NCI-H2227 (cell line): Measurements from ENCODE around the gene GATA3.

Experiments
- DNase-seq: peaks from one replicate; lab custom pipeline; 2025; ENCODE audit not compliant: unreplicated experiment; lab: John Stamatoyannopoulos, UW

Gene GATA3

GRCh38 chr10:8050556-8051108, 3.9 kb upstream of the GATA3 start:
- DNase-seq, result no peak

GRCh38 chr10:8051109-8051821, 3.2 kb upstream of the GATA3 start:
- DNase-seq, result no peak

- no peak for DNase-seq
Observed at GRCh38 chr10:8051851-8052257, 2.6 kb upstream of the GATA3 start.

GRCh38 chr10:8052341-8052955, 2.0 kb upstream of the GATA3 start:
- DNase-seq, result no peak

GRCh38 chr10:8052956-8053445, 1.5 kb upstream of the GATA3 start:
- DNase-seq, result no peak

GRCh38 chr10:8053446-8054243, 843 bp upstream of the GATA3 start:
- DNase-seq, result peak; percentile 51

DNA sequence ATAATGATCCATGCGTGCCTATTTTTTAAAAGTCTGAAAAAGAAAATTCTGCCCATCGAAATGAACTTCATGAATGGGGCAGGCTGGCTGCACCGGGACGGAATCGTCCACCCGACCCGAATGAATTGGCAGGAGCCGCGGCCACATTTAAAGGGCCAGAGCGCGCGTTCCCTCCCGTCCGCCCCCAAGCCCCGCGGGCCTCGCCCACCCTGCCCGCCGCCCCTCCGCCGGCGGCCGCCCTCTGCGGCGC, 319 bp upstream of the GATA3 start:
- DNase-seq, result no peak

DNA sequence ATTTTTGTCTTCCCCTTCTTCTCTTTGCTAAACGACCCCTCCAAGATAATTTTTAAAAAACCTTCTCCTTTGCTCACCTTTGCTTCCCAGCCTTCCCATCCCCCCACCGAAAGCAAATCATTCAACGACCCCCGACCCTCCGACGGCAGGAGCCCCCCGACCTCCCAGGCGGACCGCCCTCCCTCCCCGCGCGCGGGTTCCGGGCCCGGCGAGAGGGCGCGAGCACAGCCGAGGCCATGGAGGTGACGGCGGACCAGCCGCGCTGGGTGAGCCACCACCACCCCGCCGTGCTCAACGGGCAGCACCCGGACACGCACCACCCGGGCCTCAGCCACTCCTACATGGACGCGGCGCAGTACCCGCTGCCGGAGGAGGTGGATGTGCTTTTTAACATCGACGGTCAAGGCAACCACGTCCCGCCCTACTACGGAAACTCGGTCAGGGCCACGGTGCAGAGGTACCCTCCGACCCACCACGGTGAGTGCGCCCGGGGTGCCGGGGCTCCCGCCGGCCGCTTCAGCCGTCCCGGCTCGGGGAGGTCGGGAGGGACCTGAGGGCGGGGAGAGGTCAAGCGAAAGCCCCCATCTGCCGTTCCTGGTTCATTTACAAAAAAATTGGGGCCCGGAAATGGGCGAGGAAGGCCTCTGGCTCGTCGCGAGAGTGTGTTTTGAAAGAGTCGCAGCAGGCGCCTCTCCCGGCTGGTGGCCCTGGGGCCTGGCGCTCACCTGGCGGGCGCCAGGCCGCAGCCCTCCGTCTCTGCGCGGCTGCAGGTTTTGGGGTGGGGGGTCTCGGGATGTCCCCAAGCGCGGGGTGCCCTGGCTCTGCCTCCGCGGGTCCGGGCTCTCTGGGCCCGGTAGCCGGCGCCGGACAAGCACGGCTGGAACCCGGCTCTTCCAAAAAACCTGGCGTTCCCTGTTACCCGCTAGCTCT, 1.2 kb downstream of the GATA3 start:
- no peak for DNase-seq

GRCh38 chr10:8056378-8056777, 1.9 kb downstream of the GATA3 start:
- no peak for DNase-seq

DNA sequence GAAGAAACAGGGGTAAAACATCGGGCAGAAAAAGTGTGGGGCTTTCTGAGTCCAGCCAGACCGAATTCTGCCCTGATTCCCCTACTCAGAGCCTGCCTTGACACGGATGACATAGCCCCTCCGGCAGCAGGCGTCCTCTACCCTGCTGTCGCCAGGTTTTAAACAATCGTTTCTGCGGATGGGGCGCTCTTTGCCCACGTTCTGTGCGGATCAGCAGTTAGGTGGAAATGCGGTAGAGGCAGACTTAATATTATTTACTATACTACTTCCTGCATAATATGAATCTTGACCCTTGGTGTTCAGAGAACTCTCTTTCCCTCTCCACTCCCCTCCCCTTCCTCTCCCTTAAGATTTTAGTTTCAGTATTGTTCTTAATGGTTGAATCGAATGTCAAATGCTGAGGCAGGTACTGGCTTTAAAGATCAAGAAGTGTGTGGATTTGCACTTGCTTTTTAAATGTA, 2.4 kb downstream of the GATA3 start:
- no peak for DNase-seq

GRCh38 chr10:8057636-8058273, 3.3 kb downstream of the GATA3 start:
- no peak for DNase-seq

- DNase-seq, result no peak
Observed at GRCh38 chr10:8058274-8059111, 4.0 kb downstream of the GATA3 start.

GRCh38 chr10:8059191-8059936, 4.9 kb downstream of the GATA3 start:
- DNase-seq, result no peak

GRCh38 chr10:8060010-8060703, 5.7 kb downstream of the GATA3 start:
- no peak for DNase-seq

GRCh38 chr10:8060704-8061121, 6.2 kb downstream of the GATA3 start:
- DNase-seq, result no peak

- no peak for DNase-seq
Observed at GRCh38 chr10:8061274-8062211, 7.1 kb downstream of the GATA3 start.
